OCI-LY7 (cell line): ENCODE results near the gene COL25A1.

Source experiments
- CTCF ChIP-seq: fragments of 200-600 bp; sonication (generic); conservative IDR thresholded peaks from 2 replicates; pipeline ENCODE4 v1.5.1; 2014; ENCODE audit warnings: mild to moderate bottlenecking, antibody characterized with exemption, low read length, moderate library complexity, mixed read lengths
- EZH2phosphoT487 ChIP-seq: fragments of 200-600 bp; sonication (generic); IDR thresholded peaks from 2 replicates; pipeline ENCODE4 v1.6.1; 2018; ENCODE audit warnings: low read depth, borderline replicate concordance, mild to moderate bottlenecking, mixed run types, antibody characterized with exemption, low read length, moderate library complexity, mixed read lengths

DNA sequence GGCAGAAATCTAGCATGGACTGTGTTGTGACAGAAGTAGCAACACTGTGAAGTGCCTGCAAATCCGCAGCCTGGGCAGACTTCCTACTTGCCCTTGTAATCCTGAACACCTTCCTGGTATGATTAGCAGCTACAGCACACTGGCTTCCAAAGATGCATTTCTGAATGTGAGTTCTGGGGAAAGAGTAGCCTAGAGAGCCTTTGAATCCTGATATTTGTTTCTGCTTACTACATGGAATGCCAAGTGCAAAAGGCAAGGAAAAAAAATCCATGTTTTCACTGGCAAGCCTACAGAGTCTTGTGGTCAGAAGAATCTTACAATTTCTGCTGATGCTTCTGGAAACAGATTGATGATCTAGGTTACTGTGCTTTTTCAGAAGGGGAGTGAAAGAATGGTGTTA lies 223.7 kb downstream of the COL25A1 start:
- no peak for TF ChIP-seq CTCF
- no peak for TF ChIP-seq EZH2phosphoT487
